Central memory CD8-positive, alpha-beta T cell (primary cell): ENCODE data around the gene CTNNA2.

Source experiments
- ATAC-seq: fragments of 150-1000 bp; cut with Tn5 transposase; replicated peaks from 2 replicates; pipeline ENCODE4 v1.10.0; 2022; ENCODE audit warnings: mild to moderate bottlenecking, moderate FRiP score, moderate number of reproducible peaks; ENCODE audit not compliant: poor library complexity, severe bottlenecking; ENCODE audit errors: extremely low read depth
- DNase-seq, 2 donors: peaks; one replicate each; pipeline ENCODE4 v3.0.0; 2021; ENCODE audit warnings: low spot score in 2 of 2
- H3K27ac Mint-ChIP-seq: one replicate; pipeline ENCODE4 v1.8.0; 2022; ENCODE audit warnings: low read depth, mild to moderate bottlenecking, moderate library complexity, mixed read lengths
- H3K27me3 Mint-ChIP-seq: one replicate; pipeline ENCODE4 v1.8.0; 2022; ENCODE audit warnings: mixed read lengths
- H3K36me3 Mint-ChIP-seq: one replicate; pipeline ENCODE4 v1.8.0; 2022; ENCODE audit warnings: mild to moderate bottlenecking, moderate library complexity, mixed read lengths; ENCODE audit not compliant: insufficient read depth
- H3K4me1 Mint-ChIP-seq: one replicate; pipeline ENCODE4 v1.8.0; 2022; ENCODE audit warnings: mixed read lengths
- H3K4me3 Mint-ChIP-seq: one replicate; pipeline ENCODE4 v1.8.0; 2022; ENCODE audit warnings: mild to moderate bottlenecking, moderate library complexity, mixed read lengths
- H3K9me3 Mint-ChIP-seq: one replicate; pipeline ENCODE4 v1.8.0; 2022; ENCODE audit warnings: mixed read lengths

The CTNNA2 gene

GRCh38 chr2:80469428-80469827 is 956.6 kb downstream of the CTNNA2 start:
- Mint-ChIP-seq H3K36me3 (no peaks in the 10 kb centered on the region), H3K4me3 (no peak overlapping the region), H3K27me3 (no peaks in the 10 kb centered on the region), H3K4me1 (no peaks in the 10 kb centered on the region), H3K27ac (no peak overlapping the region), H3K9me3 (peaks cover 5% of the 10 kb centered on the region)
- DNase-seq (no peak), ATAC-seq (no peak)

DNA sequence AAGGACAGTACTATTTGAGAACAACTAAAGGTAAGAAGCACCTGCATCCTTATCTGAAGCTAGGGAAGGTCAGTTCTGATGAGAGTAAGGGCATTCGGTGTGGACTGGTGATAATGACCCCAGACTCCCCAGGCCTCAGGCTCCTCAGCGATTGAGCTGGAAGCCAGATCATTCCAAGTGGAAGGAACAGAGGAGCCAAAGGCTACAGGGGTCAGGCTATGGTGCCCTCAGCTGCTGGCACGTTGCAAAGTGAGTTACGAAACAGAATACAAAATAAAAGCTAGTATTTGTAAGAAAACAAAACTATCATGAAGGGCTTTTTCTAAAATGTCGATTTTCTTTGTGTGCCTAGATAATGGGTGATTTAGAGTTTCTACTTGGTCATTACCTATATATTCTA is 960.2 kb downstream of the CTNNA2 start:
- no peak for DNase-seq
- Mint-ChIP-seq H3K4me3 (no peak overlapping the region), H3K36me3 (no peaks in the 10 kb centered on the region), H3K27ac (no peak overlapping the region), H3K9me3 (peaks cover 5% of the 10 kb centered on the region), H3K4me1 (no peaks in the 10 kb centered on the region), H3K27me3 (no peaks in the 10 kb centered on the region)
- no peak for ATAC-seq

- Mint-ChIP-seq H3K27ac (no peak overlapping the region), H3K4me3 (no peak overlapping the region), H3K4me1 (no peaks in the 10 kb centered on the region), H3K27me3 (no peaks in the 10 kb centered on the region), H3K9me3 (peaks cover 5% of the 10 kb centered on the region), H3K36me3 (no peaks in the 10 kb centered on the region)
- no peak for DNase-seq
- ATAC-seq, result no peak
Measured at GRCh38 chr2:80473796-80474195, 960.9 kb downstream of the CTNNA2 start.

DNA sequence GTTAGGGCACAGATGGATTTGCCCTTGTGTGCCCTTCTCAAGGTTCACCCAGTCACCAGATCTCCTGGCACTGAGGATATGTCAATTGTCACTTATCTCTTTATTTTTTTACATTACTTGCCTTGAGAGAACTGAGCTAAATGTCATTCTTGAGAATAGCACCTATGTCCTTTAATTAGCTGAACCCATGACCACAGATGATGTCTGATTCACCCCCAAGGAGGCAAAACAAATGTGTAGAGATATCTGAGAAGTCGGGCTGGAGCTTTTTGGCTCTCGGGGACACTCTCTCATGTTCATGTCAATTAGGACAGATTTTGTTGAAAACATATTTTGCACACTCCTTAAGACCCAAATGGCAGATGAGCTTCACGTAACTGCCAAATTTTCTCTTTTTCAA is 963.1 kb downstream of the CTNNA2 start:
- no peaks in the 10 kb centered on the region for H3K27me3 Mint-ChIP-seq
- H3K4me1 Mint-ChIP-seq, result no peaks in the 10 kb centered on the region
- no peaks in the 10 kb centered on the region for H3K9me3 Mint-ChIP-seq
- no peaks in the 10 kb centered on the region for H3K36me3 Mint-ChIP-seq
- ATAC-seq (no peak), DNase-seq (no peak)
- H3K4me3 Mint-ChIP-seq, result no peak overlapping the region
- H3K27ac Mint-ChIP-seq, result no peak overlapping the region

DNA sequence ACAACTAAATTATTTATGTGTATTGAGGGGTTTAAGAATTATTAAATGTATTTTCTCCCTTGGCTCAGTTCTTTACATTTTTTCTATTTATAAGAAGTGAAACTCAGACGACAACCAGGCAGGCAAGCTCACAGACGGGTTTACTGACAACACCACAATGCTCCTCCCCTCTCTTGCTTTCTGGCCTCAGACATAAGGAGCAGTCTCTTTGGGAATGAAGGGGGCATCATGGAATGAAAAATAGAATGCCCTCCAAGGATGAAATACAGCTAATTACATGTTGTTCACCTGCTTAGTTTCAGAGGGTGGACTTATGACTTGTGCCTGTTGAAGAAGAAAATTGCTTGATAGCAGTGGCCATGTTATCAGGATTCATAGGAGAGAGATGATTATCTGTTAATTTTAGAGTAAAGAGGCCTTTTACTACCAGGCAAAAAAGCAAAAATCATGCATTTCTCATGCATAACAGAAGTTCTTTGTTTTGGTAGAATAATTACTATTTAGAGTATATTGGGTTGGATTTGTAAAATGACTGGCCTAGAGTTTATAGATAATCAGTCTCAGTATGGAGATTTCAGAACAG is 963.8 kb downstream of the CTNNA2 start:
- Mint-ChIP-seq H3K27ac (no peak overlapping the region), H3K9me3 (no peaks in the 10 kb centered on the region), H3K4me3 (no peak overlapping the region), H3K27me3 (no peaks in the 10 kb centered on the region), H3K4me1 (no peaks in the 10 kb centered on the region), H3K36me3 (no peaks in the 10 kb centered on the region)
- DNase-seq (no peak), ATAC-seq (no peak)

- DNase-seq (no peak), ATAC-seq (no peak)
- H3K4me1 Mint-ChIP-seq, result no peaks in the 10 kb centered on the region
- H3K4me3 Mint-ChIP-seq, result no peak overlapping the region
- H3K9me3 Mint-ChIP-seq, result peaks cover 12% of the 10 kb centered on the region
- no peaks in the 10 kb centered on the region for H3K36me3 Mint-ChIP-seq
- no peaks in the 10 kb centered on the region for H3K27me3 Mint-ChIP-seq
- H3K27ac Mint-ChIP-seq, result no peak overlapping the region
Measured at GRCh38 chr2:80482276-80482675, 969.4 kb downstream of the CTNNA2 start.

GRCh38 chr2:80489717-80490116 is 976.9 kb downstream of the CTNNA2 start:
- Mint-ChIP-seq H3K27ac (no peak overlapping the region), H3K27me3 (no peaks in the 10 kb centered on the region), H3K9me3 (no peaks in the 10 kb centered on the region), H3K4me3 (no peak overlapping the region), H3K4me1 (no peaks in the 10 kb centered on the region), H3K36me3 (no peaks in the 10 kb centered on the region)
- DNase-seq (no peak), ATAC-seq (no peak)

GRCh38 chr2:80490964-80491363 is 978.1 kb downstream of the CTNNA2 start:
- H3K36me3 Mint-ChIP-seq, result no peaks in the 10 kb centered on the region
- H3K9me3 Mint-ChIP-seq, result no peaks in the 10 kb centered on the region
- no peak overlapping the region for H3K4me3 Mint-ChIP-seq
- DNase-seq (no peak), ATAC-seq (no peak)
- no peaks in the 10 kb centered on the region for H3K4me1 Mint-ChIP-seq
- no peaks in the 10 kb centered on the region for H3K27me3 Mint-ChIP-seq
- H3K27ac Mint-ChIP-seq, result no peak overlapping the region

DNA sequence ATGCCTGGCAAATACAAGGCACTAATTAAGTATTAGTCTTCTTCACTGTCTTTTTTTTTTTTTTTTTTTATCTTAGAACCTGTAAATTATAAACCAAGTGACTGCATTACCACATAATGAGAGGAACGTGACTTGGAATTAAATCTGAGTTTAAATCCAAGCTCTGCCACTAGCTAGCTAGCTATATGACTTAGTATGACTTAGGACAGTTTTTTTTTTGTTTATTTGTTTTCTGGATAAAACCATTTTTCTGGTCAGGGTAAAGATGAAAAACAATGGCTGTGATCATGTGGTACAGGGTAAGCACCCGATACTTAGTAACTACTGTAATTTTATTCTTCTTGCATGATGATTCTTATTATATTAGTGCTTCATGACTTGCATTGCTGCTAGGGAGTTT is 983.5 kb downstream of the CTNNA2 start:
- Mint-ChIP-seq H3K9me3 (no peaks in the 10 kb centered on the region), H3K36me3 (no peaks in the 10 kb centered on the region), H3K27ac (no peak overlapping the region), H3K27me3 (no peaks in the 10 kb centered on the region), H3K4me3 (no peak overlapping the region), H3K4me1 (no peaks in the 10 kb centered on the region)
- DNase-seq, result no peak
- ATAC-seq, result no peak

GRCh38 chr2:80496775-80497174 is 983.9 kb downstream of the CTNNA2 start:
- DNase-seq (no peak), ATAC-seq (no peak)
- H3K4me1 Mint-ChIP-seq, result no peaks in the 10 kb centered on the region
- H3K36me3 Mint-ChIP-seq, result no peaks in the 10 kb centered on the region
- H3K4me3 Mint-ChIP-seq, result no peak overlapping the region
- H3K27me3 Mint-ChIP-seq, result no peaks in the 10 kb centered on the region
- no peak overlapping the region for H3K27ac Mint-ChIP-seq
- H3K9me3 Mint-ChIP-seq, result no peaks in the 10 kb centered on the region

- no peak for ATAC-seq
- Mint-ChIP-seq H3K4me3 (no peak overlapping the region), H3K4me1 (no peaks in the 10 kb centered on the region), H3K36me3 (no peaks in the 10 kb centered on the region), H3K27ac (no peak overlapping the region), H3K9me3 (no peaks in the 10 kb centered on the region), H3K27me3 (no peaks in the 10 kb centered on the region)
- no peak for DNase-seq
Measured at GRCh38 chr2:80499095-80499494, 986.2 kb downstream of the CTNNA2 start.

- ATAC-seq, result no peak
Measured at GRCh38 chr2:80501874-80502624, 989.2 kb downstream of the CTNNA2 start.

DNA sequence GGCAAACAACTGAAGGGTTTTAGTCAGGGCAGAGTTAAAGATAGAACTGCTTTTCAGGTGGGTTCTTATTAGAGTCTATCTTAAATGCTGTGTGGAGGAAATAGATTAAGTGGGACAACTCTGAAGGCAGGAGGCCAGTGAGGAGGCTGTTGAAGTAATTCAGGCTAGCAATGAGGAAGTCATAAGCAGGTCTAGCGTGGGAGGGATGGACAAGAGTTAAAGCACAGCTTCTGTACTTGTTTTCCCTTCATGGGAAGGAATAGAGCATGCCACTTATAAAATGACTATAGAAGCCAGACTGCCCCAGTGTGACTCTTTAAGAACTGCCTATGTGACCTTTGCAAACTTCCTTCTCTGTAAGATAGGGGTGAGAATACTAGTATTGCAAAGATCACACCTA is 993.7 kb downstream of the CTNNA2 start:
- Mint-ChIP-seq H3K4me1 (no peaks in the 10 kb centered on the region), H3K27ac (no peak overlapping the region), H3K4me3 (no peak overlapping the region), H3K27me3 (no peaks in the 10 kb centered on the region), H3K36me3 (no peaks in the 10 kb centered on the region), H3K9me3 (peaks cover 20% of the 10 kb centered on the region)
- DNase-seq, result no peak
- no peak for ATAC-seq

More at GRCh38 chr2:80501874-80502624, 989.2 kb downstream of the CTNNA2 start:
- Mint-ChIP-seq H3K27ac (no peak overlapping the region), H3K36me3 (no peaks in the 10 kb centered on the region), H3K9me3 (peaks cover 10% of the 10 kb centered on the region), H3K4me3 (no peak overlapping the region), H3K4me1 (no peaks in the 10 kb centered on the region), H3K27me3 (no peaks in the 10 kb centered on the region)
- no peak for DNase-seq
